GM12878 (cell line): ENCODE data around the gene NOD1. TPM values are rescaled to one million over a fixed set of nuclear protein-coding genes. Genes with fewer than 3 reads are reported as not detected.

Experiments used
- RBBP5 ChIP-seq: fragments of 200-600 bp; sonication (generic); conservative IDR thresholded peaks from 2 replicates; pipeline ENCODE4 v1.6.1; 2016
- polyA plus RNA-seq, 11 experiments: library from polyadenylated mRNA; depleted of rRNA in 4 of 11; unstranded in 6 of 11; stranded (reverse) in 5 of 11; fragments of >200 nt; fragmentation: Nextera tagmentation in 4 of 11; fragmentation: Illumina TruSeq in 1 of 11; extraction: Ambion mirVana in 4 of 11; extraction: Trizol in 1 of 11; gene quantifications; 1 replicate in 1 of 11; 2 replicates in 10 of 11; pipeline versions ENCODE4 v1.2.1 to v1.2.3, GENCODE V29; 2011 to 2016; ENCODE audit warnings: inconsistent platforms in 2 of 11, missing spikeins in 2 of 11, low read depth in 1 of 11
- total RNA-seq, 4 experiments: library from RNA; depleted of rRNA in 3 of 4; stranded (reverse); fragments of >200 nt in 3 of 4; fragmentation: Illumina TruSeq in 1 of 4; extraction: Trizol in 1 of 4; gene quantifications; 2 replicates each; pipeline versions ENCODE4 v1.2.1 to v1.2.3, GENCODE V29; 2013 to 2021
- TF ChIP-seq, protein P1 (sequence below): IDR thresholded peaks from 2 replicates; pipeline ENCODE4 v1.6.1; 2012; ENCODE audit warnings: low read depth, low read length, improper control_type of control experiment
- TF ChIP-seq, protein P2 (sequence below): IDR thresholded peaks from 2 replicates; pipeline ENCODE4 v1.6.1; 2012; ENCODE audit warnings: low read length, inconsistent platforms
- TF ChIP-seq, protein P3 (sequence below): fragments of 450-650 bp; IDR thresholded peaks from 2 replicates; pipeline ENCODE4 v1.6.1; 2018; ENCODE audit warnings: borderline replicate concordance, mild to moderate bottlenecking; ENCODE audit not compliant: partially characterized antibody
- TF ChIP-seq, protein P4 (sequence below): fragments of 450-650 bp; conservative IDR thresholded peaks from 2 replicates; pipeline ENCODE4 v1.6.1; 2017; ENCODE audit warnings: mild to moderate bottlenecking, moderate library complexity

The NOD1 gene
- total and polyA plus RNA-seq, 10 of the 15 experiments (the other 5 are each of a cell fraction or from before 2014, with no cell fraction given) = 1.8 to 14.6 (median 8.9) TPM

DNA sequence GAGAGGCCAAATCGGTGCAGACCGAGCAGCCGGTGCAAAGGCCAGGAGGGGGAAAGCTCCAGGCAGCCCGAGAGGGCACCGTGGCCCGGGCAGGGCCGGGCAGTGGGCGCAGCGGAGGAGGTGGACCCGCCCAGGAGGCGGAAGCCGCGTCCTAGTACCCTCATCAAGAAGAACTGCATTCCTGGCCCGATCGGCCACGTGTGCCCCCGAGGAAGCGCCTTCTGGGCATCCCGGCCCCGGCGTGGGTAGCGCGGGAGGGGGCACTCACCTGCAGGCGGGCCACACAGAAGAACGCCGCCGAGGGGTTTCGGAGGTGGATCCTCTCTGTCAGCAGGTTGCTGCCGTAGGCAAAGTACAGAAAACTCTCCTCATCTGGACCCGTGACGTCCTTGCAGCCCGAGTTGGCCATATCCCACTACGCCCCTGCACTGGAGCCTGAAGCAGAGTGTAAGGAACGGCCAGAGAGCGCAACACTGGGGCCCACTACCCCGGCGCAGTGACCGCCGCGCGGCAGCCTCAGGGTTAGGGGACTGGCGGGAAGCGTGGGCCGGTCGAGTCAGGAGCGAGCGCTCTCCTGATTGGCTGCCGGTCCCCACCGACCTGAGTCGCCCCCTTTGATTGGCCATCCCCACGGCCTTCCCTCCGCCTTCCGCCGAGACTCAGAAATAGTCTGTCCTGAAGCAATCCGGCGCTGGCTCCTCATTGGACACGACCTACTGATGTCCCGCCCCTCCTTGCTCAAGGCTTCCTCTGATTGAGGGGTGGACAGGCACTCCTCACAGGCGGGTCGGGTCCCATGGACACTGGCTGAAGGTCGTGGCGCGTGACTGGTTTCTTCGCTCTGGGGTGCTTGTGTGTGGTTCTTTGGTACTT lies 26.0 kb upstream of the NOD1 start, which contains the start of gene GGCT (continued):
- TF ChIP-seq, protein P1, sequence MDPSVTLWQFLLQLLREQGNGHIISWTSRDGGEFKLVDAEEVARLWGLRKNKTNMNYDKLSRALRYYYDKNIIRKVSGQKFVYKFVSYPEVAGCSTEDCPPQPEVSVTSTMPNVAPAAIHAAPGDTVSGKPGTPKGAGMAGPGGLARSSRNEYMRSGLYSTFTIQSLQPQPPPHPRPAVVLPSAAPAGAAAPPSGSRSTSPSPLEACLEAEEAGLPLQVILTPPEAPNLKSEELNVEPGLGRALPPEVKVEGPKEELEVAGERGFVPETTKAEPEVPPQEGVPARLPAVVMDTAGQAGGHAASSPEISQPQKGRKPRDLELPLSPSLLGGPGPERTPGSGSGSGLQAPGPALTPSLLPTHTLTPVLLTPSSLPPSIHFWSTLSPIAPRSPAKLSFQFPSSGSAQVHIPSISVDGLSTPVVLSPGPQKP = no peak
- TF ChIP-seq, protein P2, sequence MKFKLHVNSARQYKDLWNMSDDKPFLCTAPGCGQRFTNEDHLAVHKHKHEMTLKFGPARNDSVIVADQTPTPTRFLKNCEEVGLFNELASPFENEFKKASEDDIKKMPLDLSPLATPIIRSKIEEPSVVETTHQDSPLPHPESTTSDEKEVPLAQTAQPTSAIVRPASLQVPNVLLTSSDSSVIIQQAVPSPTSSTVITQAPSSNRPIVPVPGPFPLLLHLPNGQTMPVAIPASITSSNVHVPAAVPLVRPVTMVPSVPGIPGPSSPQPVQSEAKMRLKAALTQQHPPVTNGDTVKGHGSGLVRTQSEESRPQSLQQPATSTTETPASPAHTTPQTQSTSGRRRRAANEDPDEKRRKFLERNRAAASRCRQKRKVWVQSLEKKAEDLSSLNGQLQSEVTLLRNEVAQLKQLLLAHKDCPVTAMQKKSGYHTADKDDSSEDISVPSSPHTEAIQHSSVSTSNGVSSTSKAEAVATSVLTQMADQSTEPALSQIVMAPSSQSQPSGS = no peak; the same call in 1 of the 2 replicates
- TF ChIP-seq RBBP5 = no peak
- TF ChIP-seq, protein P3, sequence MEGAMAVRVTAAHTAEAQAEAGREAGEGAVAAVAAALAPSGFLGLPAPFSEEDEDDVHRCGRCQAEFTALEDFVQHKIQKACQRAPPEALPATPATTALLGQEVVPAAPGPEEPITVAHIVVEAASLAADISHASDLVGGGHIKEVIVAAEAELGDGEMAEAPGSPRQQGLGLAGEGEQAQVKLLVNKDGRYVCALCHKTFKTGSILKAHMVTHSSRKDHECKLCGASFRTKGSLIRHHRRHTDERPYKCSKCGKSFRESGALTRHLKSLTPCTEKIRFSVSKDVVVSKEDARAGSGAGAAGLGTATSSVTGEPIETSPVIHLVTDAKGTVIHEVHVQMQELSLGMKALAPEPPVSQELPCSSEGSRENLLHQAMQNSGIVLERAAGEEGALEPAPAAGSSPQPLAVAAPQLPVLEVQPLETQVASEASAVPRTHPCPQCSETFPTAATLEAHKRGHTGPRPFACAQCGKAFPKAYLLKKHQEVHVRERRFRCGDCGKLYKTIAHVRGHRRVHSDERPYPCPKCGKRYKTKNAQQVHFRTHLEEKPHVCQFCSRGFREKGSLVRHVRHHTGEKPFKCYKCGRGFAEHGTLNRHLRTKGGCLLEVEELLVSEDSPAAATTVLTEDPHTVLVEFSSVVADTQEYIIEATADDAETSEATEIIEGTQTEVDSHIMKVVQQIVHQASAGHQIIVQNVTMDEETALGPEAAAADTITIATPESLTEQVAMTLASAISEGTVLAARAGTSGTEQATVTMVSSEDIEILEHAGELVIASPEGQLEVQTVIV = peak; percentile 65
- TF ChIP-seq, protein P4, sequence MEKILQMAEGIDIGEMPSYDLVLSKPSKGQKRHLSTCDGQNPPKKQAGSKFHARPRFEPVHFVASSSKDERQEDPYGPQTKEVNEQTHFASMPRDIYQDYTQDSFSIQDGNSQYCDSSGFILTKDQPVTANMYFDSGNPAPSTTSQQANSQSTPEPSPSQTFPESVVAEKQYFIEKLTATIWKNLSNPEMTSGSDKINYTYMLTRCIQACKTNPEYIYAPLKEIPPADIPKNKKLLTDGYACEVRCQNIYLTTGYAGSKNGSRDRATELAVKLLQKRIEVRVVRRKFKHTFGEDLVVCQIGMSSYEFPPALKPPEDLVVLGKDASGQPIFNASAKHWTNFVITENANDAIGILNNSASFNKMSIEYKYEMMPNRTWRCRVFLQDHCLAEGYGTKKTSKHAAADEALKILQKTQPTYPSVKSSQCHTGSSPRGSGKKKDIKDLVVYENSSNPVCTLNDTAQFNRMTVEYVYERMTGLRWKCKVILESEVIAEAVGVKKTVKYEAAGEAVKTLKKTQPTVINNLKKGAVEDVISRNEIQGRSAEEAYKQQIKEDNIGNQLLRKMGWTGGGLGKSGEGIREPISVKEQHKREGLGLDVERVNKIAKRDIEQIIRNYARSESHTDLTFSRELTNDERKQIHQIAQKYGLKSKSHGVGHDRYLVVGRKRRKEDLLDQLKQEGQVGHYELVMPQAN = peak; percentile 90
